WTC11 (cell line): ENCODE measurements around the gene RBMS1.

Source experiments
- GABPB1 ChIP-seq: sonication (generic); formaldehyde crosslinking; IDR thresholded peaks from 2 replicates; pipeline ENCODE4 v1.8.1; 2023; ENCODE audit warnings: mild to moderate bottlenecking, missing genetic modification reagents
- KAT7 ChIP-seq: sonication (generic); formaldehyde crosslinking; IDR thresholded peaks from 2 replicates; pipeline ENCODE4 v1.8.1; 2023; ENCODE audit warnings: missing genetic modification reagents, mild to moderate bottlenecking, borderline replicate concordance
- SMAD4 ChIP-seq: sonication (generic); formaldehyde crosslinking; IDR thresholded peaks from 2 replicates; pipeline ENCODE4 v1.8.0; 2022; ENCODE audit warnings: mild to moderate bottlenecking, missing genetic modification reagents
- TF ChIP-seq, protein P1 (sequence below): sonication (generic); formaldehyde crosslinking; IDR thresholded peaks from 2 replicates; pipeline ENCODE4 v1.8.0; 2022; ENCODE audit warnings: mild to moderate bottlenecking, missing genetic modification reagents
- TF ChIP-seq, protein P2 (sequence below): fragments of 200-600 bp; IDR thresholded peaks from 2 replicates; pipeline ENCODE4 v1.8.0; 2022; ENCODE audit warnings: antibody characterized with exemption
- TF ChIP-seq, protein P3 (sequence below): sonication (generic); formaldehyde crosslinking; conservative IDR thresholded peaks from 2 replicates; pipeline ENCODE4 v1.8.1; 2022; ENCODE audit warnings: mild to moderate bottlenecking, missing genetic modification reagents
- TF ChIP-seq, protein P4 (sequence below): sonication (generic); formaldehyde crosslinking; IDR thresholded peaks from 2 replicates; pipeline ENCODE4 v1.8.0; 2023; ENCODE audit warnings: missing genetic modification reagents

DNA sequence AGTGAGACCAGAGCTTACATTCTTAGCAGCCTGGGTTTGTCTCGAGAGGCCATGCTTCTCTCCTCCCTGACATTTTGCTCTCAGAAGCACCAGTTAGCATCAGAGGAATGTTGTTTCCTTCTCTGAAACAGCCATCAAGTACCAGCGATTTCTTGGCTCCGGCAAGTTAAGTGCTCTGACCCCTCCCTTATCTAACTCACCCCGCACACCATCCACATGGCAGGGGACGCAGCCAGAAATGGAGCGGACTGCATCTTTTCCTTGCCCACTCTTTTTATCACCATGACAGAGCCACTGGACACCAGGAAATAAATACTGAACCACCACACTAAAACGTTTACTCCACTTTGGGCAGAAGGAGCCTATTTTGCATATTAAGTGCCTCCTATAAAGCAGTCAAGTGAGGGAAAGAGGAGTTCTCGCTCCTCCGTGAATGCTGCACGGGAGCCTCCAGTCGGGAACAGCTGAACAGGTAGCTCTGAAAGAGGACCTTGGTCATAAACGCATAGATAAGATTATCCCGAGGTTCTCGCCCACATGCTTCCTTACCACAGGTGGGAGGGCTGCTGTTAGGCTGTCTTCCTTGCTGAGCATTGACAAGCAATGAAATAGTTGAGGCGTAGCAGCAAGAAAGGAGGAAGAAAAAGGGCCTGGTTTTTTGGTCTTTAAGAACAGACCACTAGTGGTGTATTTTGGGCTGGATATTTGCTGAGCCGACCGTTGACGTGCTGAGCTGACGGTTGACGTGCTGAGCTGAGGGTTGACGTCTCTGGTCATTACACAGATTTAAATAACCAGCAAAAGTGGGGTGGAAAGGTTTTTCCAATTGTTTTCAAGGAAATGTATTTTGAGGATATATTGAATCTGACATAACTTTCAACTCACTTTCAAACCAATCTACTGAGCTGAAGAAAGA lies 222.2 kb downstream of the RBMS1 start:
- TF ChIP-seq KAT7 (CRISPR knock-in tag) (no peak), GABPB1 (no peak), SMAD4 (no peak)
- TF ChIP-seq, protein P1, sequence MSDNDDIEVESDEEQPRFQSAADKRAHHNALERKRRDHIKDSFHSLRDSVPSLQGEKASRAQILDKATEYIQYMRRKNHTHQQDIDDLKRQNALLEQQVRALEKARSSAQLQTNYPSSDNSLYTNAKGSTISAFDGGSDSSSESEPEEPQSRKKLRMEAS: no peak
- TF ChIP-seq, protein P2, sequence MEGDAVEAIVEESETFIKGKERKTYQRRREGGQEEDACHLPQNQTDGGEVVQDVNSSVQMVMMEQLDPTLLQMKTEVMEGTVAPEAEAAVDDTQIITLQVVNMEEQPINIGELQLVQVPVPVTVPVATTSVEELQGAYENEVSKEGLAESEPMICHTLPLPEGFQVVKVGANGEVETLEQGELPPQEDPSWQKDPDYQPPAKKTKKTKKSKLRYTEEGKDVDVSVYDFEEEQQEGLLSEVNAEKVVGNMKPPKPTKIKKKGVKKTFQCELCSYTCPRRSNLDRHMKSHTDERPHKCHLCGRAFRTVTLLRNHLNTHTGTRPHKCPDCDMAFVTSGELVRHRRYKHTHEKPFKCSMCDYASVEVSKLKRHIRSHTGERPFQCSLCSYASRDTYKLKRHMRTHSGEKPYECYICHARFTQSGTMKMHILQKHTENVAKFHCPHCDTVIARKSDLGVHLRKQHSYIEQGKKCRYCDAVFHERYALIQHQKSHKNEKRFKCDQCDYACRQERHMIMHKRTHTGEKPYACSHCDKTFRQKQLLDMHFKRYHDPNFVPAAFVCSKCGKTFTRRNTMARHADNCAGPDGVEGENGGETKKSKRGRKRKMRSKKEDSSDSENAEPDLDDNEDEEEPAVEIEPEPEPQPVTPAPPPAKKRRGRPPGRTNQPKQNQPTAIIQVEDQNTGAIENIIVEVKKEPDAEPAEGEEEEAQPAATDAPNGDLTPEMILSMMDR: no peak
- TF ChIP-seq, protein P3, sequence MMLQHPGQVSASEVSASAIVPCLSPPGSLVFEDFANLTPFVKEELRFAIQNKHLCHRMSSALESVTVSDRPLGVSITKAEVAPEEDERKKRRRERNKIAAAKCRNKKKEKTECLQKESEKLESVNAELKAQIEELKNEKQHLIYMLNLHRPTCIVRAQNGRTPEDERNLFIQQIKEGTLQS: no peak
- TF ChIP-seq, protein P4, sequence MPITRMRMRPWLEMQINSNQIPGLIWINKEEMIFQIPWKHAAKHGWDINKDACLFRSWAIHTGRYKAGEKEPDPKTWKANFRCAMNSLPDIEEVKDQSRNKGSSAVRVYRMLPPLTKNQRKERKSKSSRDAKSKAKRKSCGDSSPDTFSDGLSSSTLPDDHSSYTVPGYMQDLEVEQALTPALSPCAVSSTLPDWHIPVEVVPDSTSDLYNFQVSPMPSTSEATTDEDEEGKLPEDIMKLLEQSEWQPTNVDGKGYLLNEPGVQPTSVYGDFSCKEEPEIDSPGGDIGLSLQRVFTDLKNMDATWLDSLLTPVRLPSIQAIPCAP (CRISPR knock-in tag): no peak
